ENCODE data around the gene SGPL1. TPM values are rescaled to one million over a fixed set of nuclear protein-coding genes. Genes with fewer than 3 reads are reported as not detected.

SGPL1 gene
- polyA plus RNA-seq, 1 donor from 2014 or later, result 33.4 TPM

GRCh38 chr10:70781461-70782051, 34.2 kb upstream of the SGPL1 start:
- Histone ChIP-seq H3K4me2 (ENCODE audit: low read length) (no peak overlapping the region), H3K27me3 (ENCODE audit: insufficient read depth, low read depth, low read length) (no peaks in the 10 kb centered on the region), H3K79me2 (replicated peaks; ENCODE audit: insufficient read depth, low read length) (no peaks in the 10 kb centered on the region), H3K9me2 (ENCODE audit: insufficient read depth, low read length) (no peaks in the 10 kb centered on the region), H3K9ac (ENCODE audit: low read length) (no peak overlapping the region), H4K20me1 (ENCODE audit: insufficient read depth) (no peaks in the 10 kb centered on the region), H3F3A (ENCODE audit: insufficient read depth, low read length, poor library complexity, severe bottlenecking) (no peaks in the 10 kb centered on the region), H3K36me3 (ENCODE audit: insufficient read depth, low read length) (no peaks in the 10 kb centered on the region), H3K9me3 (ENCODE audit: low read length) (no peaks in the 10 kb centered on the region), H3K4me3 (ENCODE audit: low read length) (no peak overlapping the region), H3K27ac (ENCODE audit: low read length) (no peak overlapping the region), H2AFZ (ENCODE audit: low read depth, low read length) (no peak overlapping the region)
- TF ChIP-seq REST (IDR thresholded peaks at IDR 0.05; ENCODE audit: borderline replicate concordance) (no peak), POLR2AphosphoS5 (IDR thresholded peaks at IDR 0.05) (no peak), CTCF (IDR thresholded peaks at IDR 0.05; ENCODE audit: poor library complexity, severe bottlenecking) (no peak), EZH2 (IDR thresholded peaks at IDR 0.05; ENCODE audit: borderline replicate concordance, insufficient read depth, low read length, poor library complexity, severe bottlenecking) (no peak), MXI1 (conservative IDR thresholded peaks at IDR 0.05; ENCODE audit: poor library complexity, severe bottlenecking) (no peak), SMC3 (conservative IDR thresholded peaks at IDR 0.05; ENCODE audit: poor library complexity) (no peak), TAF1 (IDR thresholded peaks at IDR 0.05; ENCODE audit: low read depth) (no peak), RAD21 (conservative IDR thresholded peaks at IDR 0.05) (no peak), EP300 (conservative IDR thresholded peaks at IDR 0.05; ENCODE audit: poor library complexity, severe bottlenecking) (no peak)

- TF ChIP-seq TAF1 (IDR thresholded peaks at IDR 0.05; ENCODE audit: low read depth) (no peak), REST (IDR thresholded peaks at IDR 0.05; ENCODE audit: borderline replicate concordance) (no peak), SMC3 (conservative IDR thresholded peaks at IDR 0.05; ENCODE audit: poor library complexity) (no peak), EZH2 (IDR thresholded peaks at IDR 0.05; ENCODE audit: borderline replicate concordance, insufficient read depth, low read length, poor library complexity, severe bottlenecking) (no peak), CTCF (IDR thresholded peaks at IDR 0.05; ENCODE audit: poor library complexity, severe bottlenecking) (no peak), MXI1 (conservative IDR thresholded peaks at IDR 0.05; ENCODE audit: poor library complexity, severe bottlenecking) (no peak), EP300 (conservative IDR thresholded peaks at IDR 0.05; ENCODE audit: poor library complexity, severe bottlenecking) (no peak), RAD21 (conservative IDR thresholded peaks at IDR 0.05) (no peak), POLR2AphosphoS5 (IDR thresholded peaks at IDR 0.05) (no peak)
- H3K27me3 ChIP-seq (ENCODE audit: insufficient read depth, low read depth, low read length), result no peaks in the 10 kb centered on the region
- no peaks in the 10 kb centered on the region for H3F3A ChIP-seq (ENCODE audit: insufficient read depth, low read length, poor library complexity, severe bottlenecking)
- no peak overlapping the region for H2AFZ ChIP-seq (ENCODE audit: low read depth, low read length)
- H3K4me3 ChIP-seq (ENCODE audit: low read length), result no peak overlapping the region
- H3K9ac ChIP-seq (ENCODE audit: low read length), result no peak overlapping the region
- no peak overlapping the region for H3K27ac ChIP-seq (ENCODE audit: low read length)
- H4K20me1 ChIP-seq (ENCODE audit: insufficient read depth), result no peaks in the 10 kb centered on the region
- no peaks in the 10 kb centered on the region for H3K9me2 ChIP-seq (ENCODE audit: insufficient read depth, low read length)
- no peak overlapping the region for H3K4me2 ChIP-seq (ENCODE audit: low read length)
- H3K36me3 ChIP-seq (ENCODE audit: insufficient read depth, low read length), result no peaks in the 10 kb centered on the region
- no peaks in the 10 kb centered on the region for H3K79me2 ChIP-seq (replicated peaks; ENCODE audit: insufficient read depth, low read length)
- H3K9me3 ChIP-seq (ENCODE audit: low read length), result no peaks in the 10 kb centered on the region
Observed at GRCh38 chr10:70782086-70782745, 33.5 kb upstream of the SGPL1 start.

Data from neural cell (in vitro differentiated cells).